GM18858 (cell line): ENCODE measurements around the gene PDE5A.
A peak's percentile ranks its signal among the peaks of the same experiment; 100 is the strongest.

Source experiments
- ATAC-seq: cut with Tn5 transposase; IDR thresholded peaks from one replicate; pipeline ENCODE4 v1.9.1; 2021; ENCODE audit not compliant: unreplicated experiment

Gene PDE5A

GRCh38 chr4:119525005-119525749, 103.4 kb downstream of the PDE5A start:
- no peak for ATAC-seq

GRCh38 chr4:119523399-119523798, 105.2 kb downstream of the PDE5A start:
- no peak for ATAC-seq

- no peak for ATAC-seq
Measured at GRCh38 chr4:119521268-119521667, 107.3 kb downstream of the PDE5A start.

GRCh38 chr4:119518915-119519410, 109.6 kb downstream of the PDE5A start:
- no peak for ATAC-seq

- ATAC-seq = no peak
Measured at GRCh38 chr4:119518230-119518892, 110.2 kb downstream of the PDE5A start.

- no peak for ATAC-seq
Measured at GRCh38 chr4:119517361-119518229, 111.0 kb downstream of the PDE5A start.

- no peak for ATAC-seq
Measured at GRCh38 chr4:119512398-119512797, 116.2 kb downstream of the PDE5A start.

GRCh38 chr4:119510395-119511149, 118.0 kb downstream of the PDE5A start:
- no peak for ATAC-seq

- ATAC-seq = no peak
Measured at GRCh38 chr4:119508281-119508680, 120.3 kb downstream of the PDE5A start.

- no peak for ATAC-seq
Measured at GRCh38 chr4:119506806-119507205, 121.8 kb downstream of the PDE5A start.

- ATAC-seq = no peak
Measured at GRCh38 chr4:119504616-119505015, 124.0 kb downstream of the PDE5A start.

- ATAC-seq = no peak
Measured at GRCh38 chr4:119501740-119502139, 126.9 kb downstream of the PDE5A start.

- no peak for ATAC-seq
Measured at GRCh38 chr4:119498527-119498926, 130.1 kb downstream of the PDE5A start.

GRCh38 chr4:119493886-119494285, 134.7 kb downstream of the PDE5A start:
- ATAC-seq = no peak

- peak; percentile 40 for ATAC-seq
Measured at GRCh38 chr4:119493419-119493818, 135.2 kb downstream of the PDE5A start.

GRCh38 chr4:119490335-119490734, 138.3 kb downstream of the PDE5A start:
- peak; percentile 56 for ATAC-seq

- no peak for ATAC-seq
Measured at GRCh38 chr4:119489305-119489704, 139.3 kb downstream of the PDE5A start.

- ATAC-seq = no peak
Measured at GRCh38 chr4:119480331-119480730, 148.3 kb downstream of the PDE5A start.

GRCh38 chr4:119479835-119480234, 148.8 kb downstream of the PDE5A start:
- ATAC-seq = no peak

GRCh38 chr4:119479180-119479808, 149.3 kb downstream of the PDE5A start:
- ATAC-seq = no peak
